Measurements from ENCODE around the gene CFAP410.

CFAP410 gene

DNA sequence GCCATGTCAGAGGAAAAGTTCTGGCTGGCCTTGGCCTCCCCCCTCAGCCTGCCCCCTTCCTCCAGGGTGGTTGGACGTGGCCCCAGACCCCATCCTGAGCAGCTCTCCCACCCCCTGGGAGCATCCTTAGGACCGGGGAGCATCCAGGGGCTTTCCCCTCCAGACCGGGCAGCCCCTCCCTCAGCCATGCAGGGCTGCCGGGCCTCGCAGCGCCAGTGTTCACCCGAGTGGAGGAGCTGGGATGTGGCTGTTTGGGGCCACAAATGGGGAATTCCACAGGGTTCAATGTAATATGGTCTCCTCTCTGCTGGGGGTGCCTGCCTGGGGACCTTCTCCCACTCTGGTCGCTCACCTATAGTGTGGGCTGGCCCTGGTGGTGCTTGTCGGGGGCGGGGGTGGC is 43.5 kb downstream of the CFAP410 start:
- TF ChIP-seq, protein P1, sequence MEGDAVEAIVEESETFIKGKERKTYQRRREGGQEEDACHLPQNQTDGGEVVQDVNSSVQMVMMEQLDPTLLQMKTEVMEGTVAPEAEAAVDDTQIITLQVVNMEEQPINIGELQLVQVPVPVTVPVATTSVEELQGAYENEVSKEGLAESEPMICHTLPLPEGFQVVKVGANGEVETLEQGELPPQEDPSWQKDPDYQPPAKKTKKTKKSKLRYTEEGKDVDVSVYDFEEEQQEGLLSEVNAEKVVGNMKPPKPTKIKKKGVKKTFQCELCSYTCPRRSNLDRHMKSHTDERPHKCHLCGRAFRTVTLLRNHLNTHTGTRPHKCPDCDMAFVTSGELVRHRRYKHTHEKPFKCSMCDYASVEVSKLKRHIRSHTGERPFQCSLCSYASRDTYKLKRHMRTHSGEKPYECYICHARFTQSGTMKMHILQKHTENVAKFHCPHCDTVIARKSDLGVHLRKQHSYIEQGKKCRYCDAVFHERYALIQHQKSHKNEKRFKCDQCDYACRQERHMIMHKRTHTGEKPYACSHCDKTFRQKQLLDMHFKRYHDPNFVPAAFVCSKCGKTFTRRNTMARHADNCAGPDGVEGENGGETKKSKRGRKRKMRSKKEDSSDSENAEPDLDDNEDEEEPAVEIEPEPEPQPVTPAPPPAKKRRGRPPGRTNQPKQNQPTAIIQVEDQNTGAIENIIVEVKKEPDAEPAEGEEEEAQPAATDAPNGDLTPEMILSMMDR (IDR thresholded peaks at IDR 0.05; ENCODE audit: low read depth, low read length): no peak
- in situ Hi-C loops (cut with HindIII; ENCODE audit: low sequenced_read_pairs): no loop called here
- DNase-seq (ENCODE audit: low read depth, low spot score): no peak
- H3K4me3 ChIP-seq (ENCODE audit: low read depth, low read length): no peak overlapping the region

DNA sequence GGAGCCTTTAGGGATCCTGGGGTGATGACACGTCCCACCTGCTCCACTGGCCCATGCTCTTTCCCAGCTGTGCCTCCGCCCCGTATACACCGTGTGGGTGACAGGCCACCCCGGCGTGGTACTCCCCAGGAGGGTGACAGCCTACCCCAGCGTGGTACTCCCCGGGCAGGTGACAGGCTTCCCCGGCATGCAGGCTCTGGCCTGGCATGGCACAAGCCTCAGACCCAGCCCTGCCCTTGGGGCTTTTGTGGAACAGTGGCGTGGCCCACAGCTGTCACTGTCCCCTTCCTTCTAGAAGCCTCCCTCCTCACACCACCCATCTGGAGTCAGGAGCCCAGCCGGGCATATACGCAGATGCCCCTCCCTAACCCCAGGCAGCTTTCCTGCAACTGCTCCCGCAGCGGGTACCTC is 44.0 kb downstream of the CFAP410 start:
- in situ Hi-C loops (cut with HindIII; ENCODE audit: low sequenced_read_pairs): no loop called here
- H3K4me3 ChIP-seq (ENCODE audit: low read depth, low read length): no peak overlapping the region
- DNase-seq (ENCODE audit: low read depth, low spot score): no peak
- TF ChIP-seq, protein P1 (IDR thresholded peaks at IDR 0.05; ENCODE audit: low read depth, low read length): no peak

DNA sequence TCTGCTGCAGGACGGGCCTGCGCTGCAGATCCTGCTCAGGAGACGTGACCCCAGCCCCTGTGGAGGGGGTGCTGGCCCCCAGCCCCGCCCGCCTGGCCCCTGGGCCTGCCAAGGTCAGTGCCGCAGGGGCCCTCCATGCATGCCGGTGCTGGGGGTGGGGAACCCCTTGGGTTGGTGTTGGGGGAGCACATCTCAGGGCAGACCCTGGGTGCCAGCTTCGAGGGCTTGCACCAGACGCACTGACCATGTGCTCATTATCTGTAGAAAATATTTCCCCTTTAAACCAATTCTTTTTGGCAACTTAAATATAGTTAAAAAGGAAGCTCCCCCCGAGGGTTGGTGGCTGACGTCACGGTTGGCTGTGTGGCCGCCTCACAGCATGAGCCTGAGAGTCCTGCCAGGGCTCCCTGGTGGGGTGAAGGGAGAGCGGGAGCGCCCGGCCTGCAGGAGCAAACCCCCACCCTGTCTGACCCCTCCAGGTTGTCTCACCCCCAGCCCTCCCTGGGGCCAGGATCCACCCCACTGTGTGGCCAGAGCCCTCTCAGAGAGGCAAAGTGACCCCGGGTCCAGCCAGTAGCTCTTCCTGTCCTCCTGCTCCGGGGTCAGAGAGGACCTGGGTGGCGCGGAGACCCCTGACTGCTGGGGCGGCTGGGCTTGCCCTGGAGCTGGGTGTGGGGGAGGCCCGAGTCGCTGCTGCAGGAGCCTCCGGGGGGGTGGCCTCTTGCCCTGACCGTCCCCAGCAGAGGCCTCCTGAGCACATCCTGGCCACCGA is 44.6 kb downstream of the CFAP410 start:
- peak; percentile 25 for DNase-seq (ENCODE audit: low read depth, low spot score)
- TF ChIP-seq, protein P1 (IDR thresholded peaks at IDR 0.05; ENCODE audit: low read depth, low read length): no peak
- no peak overlapping the region for H3K4me3 ChIP-seq (ENCODE audit: low read depth, low read length)
- in situ Hi-C loops (cut with HindIII; ENCODE audit: low sequenced_read_pairs): no loop called here

DNA sequence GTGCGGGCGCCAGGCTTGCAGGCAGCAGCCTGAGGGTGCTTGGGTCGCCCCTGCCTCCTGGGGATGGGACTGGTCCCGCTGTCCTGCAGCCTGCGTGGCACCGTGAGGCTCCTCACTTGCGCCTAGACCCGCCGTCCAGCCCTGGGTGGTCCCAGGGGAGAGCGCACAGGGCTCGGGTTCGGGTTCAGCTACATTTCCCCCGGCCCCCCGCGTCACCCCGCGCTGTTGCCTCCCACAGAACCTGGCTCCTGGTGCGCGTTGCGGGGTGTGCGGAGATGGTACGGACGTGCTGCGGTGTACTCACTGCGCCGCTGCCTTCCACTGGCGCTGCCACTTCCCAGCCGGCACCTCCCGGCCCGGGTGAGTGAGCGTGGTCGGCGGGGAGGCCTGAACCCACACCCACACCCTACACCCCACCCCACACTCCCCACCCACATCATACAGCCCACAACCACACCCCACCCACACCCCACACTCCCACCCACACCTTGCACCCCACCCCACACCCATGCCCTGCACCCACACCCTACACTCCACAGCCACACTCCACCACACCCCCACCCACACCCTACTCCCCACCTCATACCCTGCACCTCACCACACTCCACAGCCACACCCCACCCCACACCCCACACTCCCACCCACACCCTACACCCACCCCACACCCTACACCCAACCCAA is 45.5 kb downstream of the CFAP410 start:
- in situ Hi-C loops (cut with HindIII; ENCODE audit: low sequenced_read_pairs): no loop called here
- H3K4me3 ChIP-seq (ENCODE audit: low read depth, low read length): no peak overlapping the region
- TF ChIP-seq, protein P1 (IDR thresholded peaks at IDR 0.05; ENCODE audit: low read depth, low read length): no peak
- no peak for DNase-seq (ENCODE audit: low read depth, low spot score)

DNA sequence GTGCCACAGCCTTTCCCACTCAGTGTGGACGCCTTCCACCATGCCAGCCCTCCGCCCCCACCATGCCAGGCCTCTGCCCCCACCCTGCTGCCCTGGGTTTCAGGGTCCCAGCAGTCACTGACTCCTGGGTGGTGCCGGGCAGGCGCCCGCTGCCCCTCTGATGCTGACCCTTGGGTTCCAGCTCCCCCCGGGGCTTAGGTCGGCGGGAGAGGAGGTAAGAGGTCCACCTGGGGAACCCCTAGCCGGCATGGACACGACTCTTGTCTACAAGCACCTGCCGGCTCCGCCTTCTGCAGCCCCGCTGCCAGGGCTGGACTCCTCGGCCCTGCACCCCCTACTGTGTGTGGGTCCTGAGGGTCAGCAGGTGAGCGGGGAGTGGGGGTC is 46.4 kb downstream of the CFAP410 start:
- DNase-seq (ENCODE audit: low read depth, low spot score): no peak
- TF ChIP-seq, protein P1 (IDR thresholded peaks at IDR 0.05; ENCODE audit: low read depth, low read length): no peak
- H3K4me3 ChIP-seq (ENCODE audit: low read depth, low read length): no peak overlapping the region
- in situ Hi-C loops (cut with HindIII; ENCODE audit: low sequenced_read_pairs): no loop called here

DNA sequence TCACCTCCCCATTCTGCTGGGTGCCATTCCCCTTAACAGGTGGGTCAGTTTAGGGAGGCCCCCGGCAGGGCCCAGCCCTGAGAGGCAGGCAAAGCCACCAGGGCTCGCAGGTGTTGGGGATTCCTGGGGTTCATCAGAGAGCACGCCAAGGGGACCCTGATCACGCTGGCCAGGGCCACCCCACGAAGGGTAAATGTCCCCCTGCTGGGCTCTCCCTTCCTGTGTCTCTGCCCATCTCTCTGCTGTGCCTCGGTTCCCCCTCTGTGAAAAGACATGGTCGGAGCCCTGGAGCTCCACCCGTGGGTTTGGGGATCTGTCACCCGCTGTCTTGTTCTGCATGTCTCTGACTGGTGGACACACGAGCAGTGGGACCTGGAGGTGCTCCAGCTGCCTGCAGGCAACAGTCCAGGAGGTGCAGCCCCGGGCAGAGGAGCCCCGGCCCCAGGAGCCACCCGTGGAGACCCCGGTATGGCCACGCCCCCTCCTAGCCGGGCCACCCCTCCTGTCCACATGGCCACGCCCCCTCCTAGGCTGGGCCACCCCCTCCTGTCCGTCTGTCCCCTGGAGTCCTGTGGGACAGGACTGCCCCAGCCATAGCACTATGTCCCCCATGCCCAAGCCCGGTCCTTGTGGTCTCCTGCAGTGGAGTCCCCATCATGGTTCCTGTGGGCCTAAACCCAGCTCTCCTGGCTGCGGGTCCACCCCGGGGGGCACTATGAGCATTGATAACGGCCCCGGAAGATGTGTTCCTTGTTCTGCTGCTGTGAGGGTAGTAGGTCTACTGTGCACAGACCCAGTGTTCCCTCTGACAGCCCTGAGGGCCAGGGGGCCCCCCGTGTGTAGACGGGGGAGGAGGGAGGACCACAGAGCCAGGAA is 47.0 kb downstream of the CFAP410 start:
- TF ChIP-seq, protein P1 (IDR thresholded peaks at IDR 0.05; ENCODE audit: low read depth, low read length): no peak
- DNase-seq (ENCODE audit: low read depth, low spot score): no peak
- H3K4me3 ChIP-seq (ENCODE audit: low read depth, low read length): no peak overlapping the region
- in situ Hi-C loops (cut with HindIII; ENCODE audit: low sequenced_read_pairs): no loop called here
